H1 (cell line): Measurements from ENCODE around the gene ZNF738. TPM values are rescaled to one million over a fixed set of nuclear protein-coding genes. Genes with fewer than 3 reads are reported as not detected.

Experiments
- CTCF ChIA-PET: fragments of 300-600 bp; sonication (Branson Sonifier 250); formaldehyde crosslinking; loops from one replicate; lab custom pipeline; 2021; ENCODE audit not compliant: partially characterized antibody; lab: Charles Lee
- POLR2A ChIA-PET: fragments of 300-600 bp; sonication (Branson Sonifier 250); formaldehyde crosslinking; loops from one replicate; lab custom pipeline; 2021; ENCODE audit warnings: inconsistent platforms; ENCODE audit not compliant: partially characterized antibody; lab: Charles Lee
- DNase-seq, 2 experiments: peaks; one replicate each; pipeline versions ENCODE4 v3.0.0 to v3.0.0-alpha.2; 2010 to 2022; ENCODE audit warnings: low spot score in 2 of 2, low read depth in 1 of 2, mixed read lengths in 1 of 2
- FAIRE-seq: peaks from 2 replicates; lab custom pipeline; 2011; peaks lifted over from hg19 to GRCh38; lab: Jason Lieb, UNC
- H2AFZ ChIP-seq: 2 replicates; pipeline ENCODE4 v1.8.1; 2012; ENCODE audit warnings: low read length, inconsistent platforms
- H2AK5ac ChIP-seq: 2 replicates; pipeline ENCODE4 v1.6.1; 2013; ENCODE audit warnings: low read depth, low read length
- H2BK120ac ChIP-seq: replicated peaks from 2 replicates; pipeline ENCODE3; 2013; ENCODE audit warnings: low read depth, low read length, inconsistent platforms
- H2BK12ac ChIP-seq: 2 replicates; pipeline ENCODE4 v1.6.1; 2013; ENCODE audit warnings: low read depth, low read length
- H2BK15ac ChIP-seq: 2 replicates; pipeline ENCODE4 v1.6.1; 2013; ENCODE audit warnings: low read length
- H2BK20ac ChIP-seq: 2 replicates; pipeline ENCODE4 v1.6.1; 2013; ENCODE audit warnings: low read length
- H2BK5ac ChIP-seq: 2 replicates; pipeline ENCODE4 v1.6.1; 2013; ENCODE audit warnings: low read depth, low read length
- H3K14ac ChIP-seq: 2 replicates; pipeline ENCODE4 v1.6.1; 2013; ENCODE audit warnings: inconsistent platforms; ENCODE audit not compliant: insufficient read length
- H3K18ac ChIP-seq: 2 replicates; pipeline ENCODE4 v1.6.1; 2013; ENCODE audit warnings: low read length; ENCODE audit errors: extremely low read depth
- H3K23ac ChIP-seq: 2 replicates; pipeline ENCODE4 v1.6.1; 2013; ENCODE audit warnings: inconsistent platforms; ENCODE audit not compliant: insufficient read length
- H3K23me2 ChIP-seq: 2 replicates; pipeline ENCODE4 v1.6.1; 2013; ENCODE audit warnings: low read depth, low read length
- H3K27ac ChIP-seq: 2 replicates; pipeline ENCODE4 v1.6.1; 2011; ENCODE audit warnings: low read depth, low read length, inconsistent platforms
- H3K27me3 ChIP-seq, 4 experiments: replicated peaks in 1 of 4; 1 replicate in 1 of 4; 2 replicates in 3 of 4; pipeline versions ENCODE4 v1.6.1 to v1.8.1; 2011 to 2013; ENCODE audit warnings: low read length in 3 of 4, mild to moderate bottlenecking in 3 of 4, inconsistent platforms in 2 of 4, mixed read lengths in 2 of 4, moderate library complexity in 1 of 4; ENCODE audit not compliant: control insufficient read depth in 3 of 4, insufficient read depth in 3 of 4; ENCODE audit errors: extremely low read depth in 1 of 4
- H3K36me3 ChIP-seq, 4 experiments: 2 replicates each; pipeline versions ENCODE4 v1.6.1 to v1.8.1; 2011 to 2013; ENCODE audit warnings: mild to moderate bottlenecking in 4 of 4, low read length in 3 of 4, moderate library complexity in 2 of 4, control low read depth in 1 of 4, inconsistent platforms in 1 of 4; ENCODE audit not compliant: insufficient read depth in 4 of 4, control insufficient read depth in 2 of 4
- H3K4ac ChIP-seq: replicated peaks from 2 replicates; pipeline ENCODE3; 2013; ENCODE audit warnings: low read length, low read depth, mixed read lengths, inconsistent platforms; ENCODE audit not compliant: insufficient read length
- H3K4me1 ChIP-seq, 4 experiments: replicated peaks in 1 of 4; 1 replicate in 1 of 4; 2 replicates in 3 of 4; pipeline versions ENCODE4 v1.6.1 to v1.8.1; 2011 to 2013; ENCODE audit warnings: low read length in 3 of 4, inconsistent platforms in 2 of 4, mixed read lengths in 1 of 4; ENCODE audit not compliant: insufficient read depth in 4 of 4, control insufficient read depth in 3 of 4
- H3K4me2 ChIP-seq, 2 experiments: 2 replicates each; pipeline versions ENCODE4 v1.6.1 to v1.8.1; 2011 to 2013; ENCODE audit warnings: low read depth in 2 of 2, low read length in 2 of 2, control low read depth in 1 of 2, inconsistent platforms in 1 of 2, mild to moderate bottlenecking in 1 of 2; ENCODE audit not compliant: insufficient read depth in 1 of 2
- H3K4me3 ChIP-seq, 4 experiments: fragments of 200-600, 300-600 bp in 1 of 4; sonication (generic), shearing (Covaris generic), sonication (Bioruptor Twin) in 1 of 4; 2 replicates each; pipeline versions ENCODE4 v1.5.1 to v1.8.1; 2011 to 2016; ENCODE audit warnings: low read length in 4 of 4, low read depth in 3 of 4, control low read depth in 2 of 4, inconsistent platforms in 2 of 4, mild to moderate bottlenecking in 2 of 4, mixed read lengths in 1 of 4, moderate library complexity in 1 of 4; ENCODE audit not compliant: insufficient read depth in 2 of 4; ENCODE audit errors: extremely low read depth in 1 of 4
- H3K56ac ChIP-seq: replicated peaks from 2 replicates; pipeline ENCODE3; 2013; ENCODE audit warnings: low read depth, mild to moderate bottlenecking, mixed read lengths, low read length, inconsistent platforms; ENCODE audit not compliant: insufficient read length
- H3K79me1 ChIP-seq: 2 replicates; pipeline ENCODE4 v1.6.1; 2013; ENCODE audit warnings: low read depth, low read length, control low read depth
- H3K79me2 ChIP-seq, 2 experiments: 2 replicates each; pipeline versions ENCODE4 v1.6.1 to v1.8.1; 2012 to 2013; ENCODE audit warnings: low read length in 2 of 2, mild to moderate bottlenecking in 2 of 2, inconsistent platforms in 1 of 2; ENCODE audit not compliant: insufficient read depth in 2 of 2, control insufficient read depth in 1 of 2
- H3K9ac ChIP-seq, 4 experiments: replicated peaks in 1 of 4; 1 replicate in 1 of 4; 2 replicates in 3 of 4; pipeline versions ENCODE4 v1.6.1 to v1.8.1; 2011 to 2013; ENCODE audit warnings: low read depth in 3 of 4, low read length in 3 of 4, control low read depth in 2 of 4, mild to moderate bottlenecking in 2 of 4, moderate library complexity in 2 of 4, inconsistent platforms in 1 of 4; ENCODE audit errors: extremely low read depth in 1 of 4
- H3K9me3 ChIP-seq, 2 experiments: 2 replicates each; pipeline versions ENCODE4 v1.6.1 to v1.8.1; 2012 to 2013; ENCODE audit warnings: mild to moderate bottlenecking in 2 of 2, moderate library complexity in 2 of 2, control low read depth in 1 of 2, inconsistent platforms in 1 of 2, low read depth in 1 of 2, low read length in 1 of 2, mixed read lengths in 1 of 2; ENCODE audit not compliant: insufficient read depth in 2 of 2
- H4K20me1 ChIP-seq, 2 experiments: replicated peaks in 1 of 2; 2 replicates each; pipeline versions ENCODE3 to v1.8.1; 2011 to 2013; ENCODE audit warnings: inconsistent platforms in 2 of 2, low read length in 2 of 2, mild to moderate bottlenecking in 1 of 2; ENCODE audit not compliant: insufficient read depth in 2 of 2, control insufficient read depth in 1 of 2
- H4K5ac ChIP-seq: 2 replicates; pipeline ENCODE4 v1.6.1; 2013; ENCODE audit warnings: low read length, low read depth, mixed read lengths, inconsistent platforms; ENCODE audit not compliant: insufficient read length
- H4K8ac ChIP-seq: 2 replicates; pipeline ENCODE4 v1.8.0; 2013; ENCODE audit warnings: mild to moderate bottlenecking, moderate library complexity, low read length, inconsistent platforms; ENCODE audit not compliant: insufficient read depth; ENCODE audit errors: extremely low read depth
- H4K91ac ChIP-seq: replicated peaks from 2 replicates; pipeline ENCODE3; 2013; ENCODE audit warnings: low read length, mixed read lengths, inconsistent platforms; ENCODE audit not compliant: insufficient read length
- RAD21 ChIP-seq, 2 experiments: IDR thresholded peaks in 1 of 2; conservative IDR thresholded peaks in 1 of 2; 2 replicates each; pipeline ENCODE4 v1.6.1; 2011; ENCODE audit warnings: low read depth in 2 of 2, low read length in 2 of 2, improper control_type of control experiment in 1 of 2, inconsistent platforms in 1 of 2, mild to moderate bottlenecking in 1 of 2, moderate library complexity in 1 of 2
- TCF12 ChIP-seq: IDR thresholded peaks from 2 replicates; pipeline ENCODE4 v1.6.1; 2011; ENCODE audit warnings: low read depth, mild to moderate bottlenecking, low read length
- WGBS, 2 experiments: shearing (Covaris generic) in 1 of 2; methylation state at CpG; one replicate each; pipeline versions ENCODE4 v1.1.6 to v1.1.7; 2013 to 2015; ENCODE audit warnings: low lambda C conversion rate in 2 of 2, mixed read lengths in 2 of 2, inconsistent platforms in 1 of 2, low coverage in 1 of 2, missing lambda C conversion rate in 1 of 2; ENCODE audit not compliant: insufficient replicate concordance in 2 of 2, insufficient coverage in 1 of 2, insufficient read length in 1 of 2; ENCODE audit errors: extremely low coverage in 1 of 2, missing lambda C conversion rate in 1 of 2; 5-methylcytosine and 5-hydroxymethylcytosine counted together
- polyA plus RNA-seq, 7 experiments: library from polyadenylated mRNA; depleted of rRNA in 3 of 7; stranded (reverse) in 5 of 7; unstranded in 2 of 7; fragments of >200 nt in 5 of 7; fragments of 200-250 nt in 2 of 7; gene quantifications; 1 replicate in 5 of 7; 2 replicates in 1 of 7; 4 replicates in 1 of 7; pipeline versions ENCODE4 v1.2.1 to v1.2.3, GENCODE V29; 2011 to 2013; ENCODE audit warnings: missing spikeins in 2 of 7, mixed read lengths in 2 of 7
- total RNA-seq: library from RNA; stranded (reverse); fragmentation: NEBNext Ultra II Directional; extraction: Animal tissue kit (Norgen Biotek cat#: 25700); gene quantifications from 2 replicates; pipeline ENCODE4 v1.2.1, GENCODE V29; 2021
- TF ChIP-seq, protein P1 (sequence below), 3 experiments: IDR thresholded peaks; 1 replicate in 2 of 3; 2 replicates in 1 of 3; pipeline versions ENCODE4 v1.5.1 to v1.6.1; 2011; ENCODE audit warnings: low read length in 3 of 3, mild to moderate bottlenecking in 3 of 3, inconsistent platforms in 2 of 3, low read depth in 1 of 3, moderate library complexity in 1 of 3; ENCODE audit not compliant: insufficient read depth in 1 of 3; ENCODE audit errors: control extremely low read depth in 1 of 3

ZNF738 gene
- total and polyA plus RNA-seq, 2 of the 8 experiments (the other 6 are each of a cell fraction or from before 2014, with no cell fraction given): 78.1 to 148 TPM

DNA sequence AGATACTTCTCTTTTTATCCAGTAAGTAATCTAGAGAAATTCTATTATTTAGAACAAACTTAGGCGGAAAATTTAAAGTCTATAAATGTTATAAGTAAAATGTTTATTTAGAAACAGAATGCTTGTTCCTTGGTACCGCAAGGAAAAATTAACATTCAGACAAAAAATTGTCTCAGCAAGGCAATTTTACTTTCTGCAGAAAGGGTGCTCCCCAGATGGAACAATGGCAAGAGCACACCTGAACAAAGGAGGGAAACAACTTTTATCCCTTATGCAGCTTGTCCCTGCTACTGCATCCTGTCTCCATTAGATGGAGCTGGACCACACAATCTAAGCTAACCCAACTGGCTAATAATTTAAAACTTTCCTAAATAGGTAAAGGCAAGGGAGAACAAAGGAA is 23.1 kb upstream of the ZNF738 start:
- Histone ChIP-seq H4K20me1 (no peaks in the 10 kb centered on the region), H2BK12ac (no peak overlapping the region), H4K8ac (no peak overlapping the region), H3K56ac (no peak overlapping the region), H3K79me2 (no peaks in the 10 kb centered on the region), H3K18ac (no peak overlapping the region), H3K9me3 (peaks cover 14 to 16% of the 10 kb centered on the region in 2 experiments), H3K36me3 (no peaks in the 10 kb centered on the region; a peak in 1 of 8 replicates), H3K27ac (no peak overlapping the region), H3K23ac (no peak overlapping the region), H4K5ac (no peak overlapping the region), H4K91ac (no peak overlapping the region), H2AFZ (no peak overlapping the region), H3K4me1 (no peaks in the 10 kb centered on the region), H2AK5ac (no peak overlapping the region), H2BK120ac (no peak overlapping the region), H3K4me3 (no peak overlapping the region), H2BK20ac (no peak overlapping the region), H3K27me3 (no peaks in the 10 kb centered on the region), H3K23me2 (no peaks in the 10 kb centered on the region), H3K79me1 (no peaks in the 10 kb centered on the region), H3K9ac (no peak overlapping the region), H2BK15ac (no peak overlapping the region), H3K14ac (no peak overlapping the region), H3K4me2 (no peak overlapping the region), H2BK5ac (no peak overlapping the region), H3K4ac (no peak overlapping the region)
- DNase-seq (no peak), FAIRE-seq (no peak)
- CTCF ChIA-PET: interaction anchor here (0.5 to 1.2 kb wide), 2 partner anchors 57 to 99 kb away, joined by 3 read pairs; no protein-coding TSS in a partner anchor
- WGBS, 2 experiments: 74% methylated on average over 2 of the region's 2 CpGs; no CpG with 5 or more reads in 1 of the 2 experiments
- POLR2A ChIA-PET: no interaction called here
- TF ChIP-seq, protein P1, sequence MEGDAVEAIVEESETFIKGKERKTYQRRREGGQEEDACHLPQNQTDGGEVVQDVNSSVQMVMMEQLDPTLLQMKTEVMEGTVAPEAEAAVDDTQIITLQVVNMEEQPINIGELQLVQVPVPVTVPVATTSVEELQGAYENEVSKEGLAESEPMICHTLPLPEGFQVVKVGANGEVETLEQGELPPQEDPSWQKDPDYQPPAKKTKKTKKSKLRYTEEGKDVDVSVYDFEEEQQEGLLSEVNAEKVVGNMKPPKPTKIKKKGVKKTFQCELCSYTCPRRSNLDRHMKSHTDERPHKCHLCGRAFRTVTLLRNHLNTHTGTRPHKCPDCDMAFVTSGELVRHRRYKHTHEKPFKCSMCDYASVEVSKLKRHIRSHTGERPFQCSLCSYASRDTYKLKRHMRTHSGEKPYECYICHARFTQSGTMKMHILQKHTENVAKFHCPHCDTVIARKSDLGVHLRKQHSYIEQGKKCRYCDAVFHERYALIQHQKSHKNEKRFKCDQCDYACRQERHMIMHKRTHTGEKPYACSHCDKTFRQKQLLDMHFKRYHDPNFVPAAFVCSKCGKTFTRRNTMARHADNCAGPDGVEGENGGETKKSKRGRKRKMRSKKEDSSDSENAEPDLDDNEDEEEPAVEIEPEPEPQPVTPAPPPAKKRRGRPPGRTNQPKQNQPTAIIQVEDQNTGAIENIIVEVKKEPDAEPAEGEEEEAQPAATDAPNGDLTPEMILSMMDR (IDR thresholded peaks at IDR 0.05; ENCODE audit: control extremely low read depth in 1 of 3, insufficient read depth in 1 of 3, low read depth in 1 of 3, low read length in 3 of 3): peak in 1 of 3 experiments; percentile 41; a peak in 2 of 4 replicates
- TF ChIP-seq RAD21 (IDR thresholded peaks at IDR 0.05 in 1 of 2, conservative IDR thresholded peaks at IDR 0.05 in 1 of 2; ENCODE audit: low read depth in 2 of 2, low read length in 2 of 2) (peak; percentile 30 to 38; a peak in 3 of 4 replicates), TCF12 (no peak)
